HCT116 (cell line): ENCODE measurements around the gene TMCO4. TPM values are rescaled to one million over a fixed set of nuclear protein-coding genes. Genes with fewer than 3 reads are reported as not detected.

Experiments
- ATAC-seq: fragments of 200-7000 bp; cut with Tn5 transposase; 2 replicates; pipeline ENCODE4 v1.9.1; 2020; ENCODE audit warnings: mild to moderate bottlenecking, moderate library complexity
- BruUV-seq: library from RNA; stranded (reverse); fragments of 400-500 nt; replicated peaks from 2 replicates; lab custom pipeline; 2021; lab: Mats Ljungman, UMichigan
- CTCF ChIA-PET: fragments of 300-600 bp; sonication (Branson Sonifier 250); formaldehyde crosslinking; loops from one replicate; lab custom pipeline; 2021; ENCODE audit warnings: antibody characterized with exemption; lab: Charles Lee
- POLR2A ChIA-PET: fragments of 300-600, 350-600 bp; sonication (Branson Sonifier 250); formaldehyde crosslinking; loops from one replicate; lab custom pipeline; 2021; ENCODE audit warnings: antibody characterized with exemption; lab: Charles Lee
- RAD21 ChIA-PET, 2 experiments: fragments of 300-600 bp; sonication (Branson Sonifier 250); formaldehyde crosslinking; loops; one replicate each; lab custom pipeline; 2023; ENCODE audit warnings: low total read pairs in 2 of 2; ENCODE audit not compliant: uncharacterized antibody in 2 of 2, unreplicated experiment in 2 of 2, low non-redundant PET in 1 of 2; lab: Charles Lee
- DNase-seq: peaks from one replicate; pipeline ENCODE4 v3.0.0-alpha.2; 2010; ENCODE audit warnings: low read depth, low spot score
- H2AFZ ChIP-seq: fragments of 200-600 bp; shearing (Covaris generic), sonication (generic); 2 replicates; pipeline ENCODE4 v1.6.1; 2017; ENCODE audit warnings: low read depth, mixed run types, mixed read lengths, antibody characterized with exemption, low read length; ENCODE audit not compliant: poor library complexity, severe bottlenecking
- H3K27ac ChIP-seq: 2 replicates; pipeline ENCODE4 v1.5.1; 2012; ENCODE audit warnings: low read depth, low read length
- H3K27me3 ChIP-seq: fragments of 200-600 bp; sonication (generic); 2 replicates; pipeline ENCODE4 v1.6.1; 2016; ENCODE audit warnings: mixed run types, low read length, mixed read lengths; ENCODE audit not compliant: insufficient read depth
- H3K36me3 ChIP-seq, 2 experiments: fragments of 200-500 bp in 1 of 2; fragments of 200-600 bp in 1 of 2; sonication (Bioruptor generic) in 1 of 2; sonication (generic) in 1 of 2; 2 replicates each; pipeline versions ENCODE4 v1.5.1 to v1.6.1; 2014 to 2016; ENCODE audit warnings: low read length in 2 of 2, inconsistent platforms in 1 of 2, mixed read lengths in 1 of 2, mixed run types in 1 of 2; ENCODE audit not compliant: insufficient read depth in 2 of 2, control insufficient read depth in 1 of 2
- H3K4me1 ChIP-seq, 2 experiments: fragments of 200-600 bp in 1 of 2; sonication (generic) in 1 of 2; 2 replicates each; pipeline versions ENCODE4 v1.5.1 to v1.6.1; 2012 to 2017; ENCODE audit warnings: low read length in 2 of 2, inconsistent platforms in 1 of 2, mild to moderate bottlenecking in 1 of 2, mixed read lengths in 1 of 2, mixed run types in 1 of 2, moderate library complexity in 1 of 2; ENCODE audit not compliant: insufficient read depth in 2 of 2, control insufficient read depth in 1 of 2
- H3K4me2 ChIP-seq: fragments of 200-600 bp; sonication (generic); 2 replicates; pipeline ENCODE4 v1.6.1; 2017; ENCODE audit warnings: mixed run types, low read length, mixed read lengths
- H3K4me3 ChIP-seq, 2 experiments: fragments of 200-600 bp in 1 of 2; sonication (generic) in 1 of 2; replicated peaks in 1 of 2; 2 replicates each; pipeline ENCODE4 v1.5.1; 2011 to 2016; ENCODE audit warnings: low read length in 2 of 2, control low read depth in 1 of 2, low read depth in 1 of 2, mild to moderate bottlenecking in 1 of 2, mixed read lengths in 1 of 2, mixed run types in 1 of 2
- H3K79me2 ChIP-seq: fragments of 200-600 bp; sonication (generic); 2 replicates; pipeline ENCODE4 v1.6.1; 2017; ENCODE audit warnings: mild to moderate bottlenecking, mixed run types, low read length, moderate library complexity, mixed read lengths; ENCODE audit not compliant: insufficient read depth
- H3K9ac ChIP-seq: fragments of 200-600 bp; sonication (generic); 2 replicates; pipeline ENCODE4 v1.6.1; 2016; ENCODE audit warnings: low read length, mixed read lengths
- H3K9me2 ChIP-seq: fragments of 200-600 bp; sonication (generic), shearing (Covaris generic); 2 replicates; pipeline ENCODE4 v1.6.1; 2017; ENCODE audit warnings: mixed run types, mild to moderate bottlenecking, moderate library complexity; ENCODE audit not compliant: insufficient read depth
- H3K9me3 ChIP-seq, 2 experiments: fragments of 200-500 bp in 1 of 2; fragments of 200-600 bp in 1 of 2; sonication (Bioruptor generic) in 1 of 2; sonication (generic) in 1 of 2; 2 replicates each; pipeline ENCODE4 v1.6.1; 2014 to 2017; ENCODE audit warnings: low read length in 2 of 2, mixed read lengths in 2 of 2, inconsistent platforms in 1 of 2, low read depth in 1 of 2, mild to moderate bottlenecking in 1 of 2, mixed run types in 1 of 2, moderate library complexity in 1 of 2; ENCODE audit not compliant: control insufficient read depth in 1 of 2, insufficient read depth in 1 of 2
- H4K20me1 ChIP-seq: fragments of 200-600 bp; sonication (generic), shearing (Covaris generic); 2 replicates; pipeline ENCODE4 v1.6.1; 2017; ENCODE audit warnings: mixed run types, mild to moderate bottlenecking, moderate library complexity; ENCODE audit not compliant: insufficient read depth
- CEBPB ChIP-seq: IDR thresholded peaks from 2 replicates; pipeline ENCODE4 v1.6.1; 2012; ENCODE audit warnings: low read depth
- ELF1 ChIP-seq: IDR thresholded peaks from 2 replicates; pipeline ENCODE4 v1.6.1; 2012; ENCODE audit warnings: low read depth, borderline replicate concordance
- EZH2phosphoT487 ChIP-seq: fragments of 200-600 bp; IDR thresholded peaks from 2 replicates; pipeline ENCODE4 v1.6.1; 2018; ENCODE audit warnings: antibody characterized with exemption, borderline replicate concordance
- FOSL1 ChIP-seq: IDR thresholded peaks from 2 replicates; pipeline ENCODE4 v1.6.1; 2012; ENCODE audit warnings: low read depth
- SIN3A ChIP-seq: IDR thresholded peaks from 2 replicates; pipeline ENCODE4 v1.6.1; 2012; ENCODE audit warnings: low read depth
- SRF ChIP-seq: IDR thresholded peaks from 2 replicates; pipeline ENCODE4 v1.6.1; 2012; ENCODE audit warnings: low read depth
- TCF7L2 ChIP-seq: IDR thresholded peaks from 2 replicates; pipeline ENCODE4 v1.7.0; 2011; ENCODE audit warnings: borderline replicate concordance, inconsistent platforms; ENCODE audit not compliant: insufficient read depth, insufficient read length; ENCODE audit errors: extremely low read depth
- ZBTB33 ChIP-seq: IDR thresholded peaks from 2 replicates; pipeline ENCODE4 v1.6.1; 2011; ENCODE audit warnings: mild to moderate bottlenecking, low read length, moderate library complexity; ENCODE audit not compliant: insufficient replicate concordance; ENCODE audit errors: extremely low read depth
- intact Hi-C: fragments of 100-400 bp; cut with micrococcal nuclease; formaldehyde crosslinking; loops from 2 replicates; pipeline ENCODE4 v1.10.0; 2022
- total RNA-seq: library from RNA; stranded (reverse); gene quantifications from one replicate; pipeline ENCODE4 v1.2.1, GENCODE V29; 2021; ENCODE audit not compliant: unreplicated experiment

Gene TMCO4
- total RNA-seq, 1 experiment from 2014 or later: 12.7 TPM

- H3K9me2 ChIP-seq: no peaks in the 10 kb centered on the region
- intact Hi-C loops: no loop called here
Observed at GRCh38 chr1:19733615-19734014, 66.1 kb downstream of the TMCO4 start.

More at GRCh38 chr1:19733615-19734014, 66.1 kb downstream of the TMCO4 start:
- TF ChIP-seq FOSL1 (no peak), EZH2phosphoT487 (no peak), SRF (no peak), TCF7L2 (no peak), ZBTB33 (no peak), CEBPB (no peak), ELF1 (no peak), SIN3A (no peak)
- POLR2A ChIA-PET: no interaction called here
- H3K27me3 ChIP-seq: no peaks in the 10 kb centered on the region
- ATAC-seq (no peak), DNase-seq (no peak)
- H3K9me3 ChIP-seq: peaks cover 0 to 10% of the 10 kb centered on the region in 2 experiments; a peak in 1 of 4 replicates
- H2AFZ ChIP-seq: no peak overlapping the region
- CTCF ChIA-PET: no interaction called here
- H3K9ac ChIP-seq: no peak overlapping the region
- H3K79me2 ChIP-seq: no peaks in the 10 kb centered on the region
- H3K4me2 ChIP-seq: no peak overlapping the region
- peaks cover 0 to 5% of the 10 kb centered on the region in 2 experiments; a peak in 1 of 4 replicates for H3K4me1 ChIP-seq
- H3K4me3 ChIP-seq: no peak overlapping the region
- RAD21 ChIA-PET: no interaction called here
- H3K27ac ChIP-seq: no peak overlapping the region
- H3K36me3 ChIP-seq: 0 out of 4 replicates have a peak, but pooled peaks cover 0 to 4% of the 10 kb centered on the region in 2 experiments
- no peaks in the 10 kb centered on the region for H4K20me1 ChIP-seq
- no TSS peak for BruUV-seq
